Breast epithelium (tissue), 4 donors: ENCODE data around the gene SAMM50. TPM values are rescaled to one million over a fixed set of nuclear protein-coding genes. Genes with fewer than 3 reads are reported as not detected.

Experiments
- DNase-seq, 2 donors: peaks; one replicate each; pipeline ENCODE4 v3.0.0-alpha.2; 2019; ENCODE audit warnings: low spot score in 2 of 2
- H3K27ac ChIP-seq, 2 donors: fragments of 200-600 bp; sonication (generic) in 1 of 2; one replicate each; pipeline ENCODE4 v1.5.1; 2016 to 2019; ENCODE audit warnings: mild to moderate bottlenecking in 1 of 2
- H3K27me3 ChIP-seq, 2 donors: fragments of 200-600 bp; sonication (generic) in 1 of 2; one replicate each; pipeline versions ENCODE4 v1.5.1 to v1.6.0; 2017 to 2019; ENCODE audit warnings: control low read depth in 1 of 2, mild to moderate bottlenecking in 1 of 2
- H3K36me3 ChIP-seq: fragments of 200-600 bp; one replicate; pipeline ENCODE4 v1.5.1; 2019
- H3K4me1 ChIP-seq, 2 donors: fragments of 200-600 bp; sonication (generic); one replicate each; pipeline ENCODE4 v1.5.1; 2016 to 2019; ENCODE audit warnings: control low read depth in 1 of 2
- H3K4me3 ChIP-seq, 3 donors: fragments of 200-600 bp; sonication (generic); 1 replicate in 2 of 3; 2 replicates in 1 of 3; pipeline ENCODE4 v1.5.1; 2016 to 2019; ENCODE audit warnings: mild to moderate bottlenecking in 3 of 3, moderate library complexity in 2 of 3
- H3K9me3 ChIP-seq, 2 donors: fragments of 200-600 bp; sonication (generic) in 1 of 2; one replicate each; pipeline ENCODE4 v1.5.1; 2016 to 2019; ENCODE audit warnings: control low read depth in 1 of 2
- CTCF ChIP-seq, 3 donors: fragments of 450-650 bp; IDR thresholded peaks; one replicate each; pipeline ENCODE4 v1.5.1; 2016 to 2017; ENCODE audit warnings: antibody characterized with exemption in 3 of 3, mild to moderate bottlenecking in 3 of 3, moderate library complexity in 3 of 3
- POLR2A ChIP-seq: fragments of 450-650 bp; IDR thresholded peaks from one replicate; pipeline ENCODE4 v1.6.1; 2016; ENCODE audit warnings: antibody characterized with exemption, mild to moderate bottlenecking, moderate library complexity
- POLR2AphosphoS5 ChIP-seq, 3 donors: sonication (generic); formaldehyde crosslinking; IDR thresholded peaks; one replicate each; pipeline ENCODE4 v1.6.1; 2017; ENCODE audit warnings: antibody characterized with exemption in 3 of 3
- intact Hi-C: fragments of 100-400 bp; cut with DNase I; formaldehyde crosslinking; loops from one replicate; pipeline ENCODE4 v1.15.1; 2023; ENCODE audit warnings: low total_unique reads
- total RNA-seq, 3 donors: library from RNA; depleted of rRNA; stranded (reverse); fragments of >200 nt; gene quantifications; one replicate each; pipeline ENCODE4 v1.1.0, GENCODE V29; 2016

SAMM50 gene
- total RNA-seq, 3 donors from 2014 or later, result 36.1 to 40.6 (median 36.4) TPM

- H3K4me3 ChIP-seq, result no peak overlapping the region
- no peak for DNase-seq
- no peaks in the 10 kb centered on the region for H3K27me3 ChIP-seq
- H3K4me1 ChIP-seq, result no peaks in the 10 kb centered on the region
- H3K9me3 ChIP-seq, result no peaks in the 10 kb centered on the region
- TF ChIP-seq POLR2A (no peak), POLR2AphosphoS5 (IDR thresholded peaks at IDR 0.05) (no peak), CTCF (IDR thresholded peaks at IDR 0.05) (no peak)
- intact Hi-C loops, result no loop called here
- H3K27ac ChIP-seq, result peak overlapping the region in 1 of 2 donors; percentile 43
- no peaks in the 10 kb centered on the region for H3K36me3 ChIP-seq
Observed at GRCh38 chr22:44030051-44030701, 74.9 kb downstream of the SAMM50 start.

- Histone ChIP-seq H3K36me3 (no peaks in the 10 kb centered on the region), H3K4me1 (no peaks in the 10 kb centered on the region), H3K27ac (peak overlapping the region in 1 of 2 donors; percentile 43), H3K27me3 (no peaks in the 10 kb centered on the region), H3K4me3 (no peak overlapping the region), H3K9me3 (no peaks in the 10 kb centered on the region)
- no peak for DNase-seq
- no peak for TF ChIP-seq CTCF (IDR thresholded peaks at IDR 0.05)
- no peak for TF ChIP-seq POLR2AphosphoS5 (IDR thresholded peaks at IDR 0.05)
- no peak for TF ChIP-seq POLR2A
- intact Hi-C loops, result no loop called here
Observed at GRCh38 chr22:44030702-44031082, 75.5 kb downstream of the SAMM50 start.

GRCh38 chr22:44031158-44031952, 76.1 kb downstream of the SAMM50 start:
- Histone ChIP-seq H3K9me3 (no peaks in the 10 kb centered on the region), H3K36me3 (no peaks in the 10 kb centered on the region), H3K4me1 (no peaks in the 10 kb centered on the region), H3K4me3 (no peak overlapping the region), H3K27ac (peak overlapping the region in 1 of 2 donors; percentile 43), H3K27me3 (no peaks in the 10 kb centered on the region)
- DNase-seq, result no peak
- intact Hi-C loops, result no loop called here
- TF ChIP-seq POLR2A (no peak), CTCF (IDR thresholded peaks at IDR 0.05) (no peak), POLR2AphosphoS5 (IDR thresholded peaks at IDR 0.05) (no peak)

GRCh38 chr22:44032126-44032730, 77.0 kb downstream of the SAMM50 start:
- H3K27me3 ChIP-seq, result no peaks in the 10 kb centered on the region
- no peak overlapping the region for H3K4me3 ChIP-seq
- H3K27ac ChIP-seq, result no peak overlapping the region
- no peak for TF ChIP-seq POLR2AphosphoS5 (IDR thresholded peaks at IDR 0.05)
- no peak for TF ChIP-seq POLR2A
- no peak for TF ChIP-seq CTCF (IDR thresholded peaks at IDR 0.05)
- no peak for DNase-seq
- H3K9me3 ChIP-seq, result no peaks in the 10 kb centered on the region
- no peaks in the 10 kb centered on the region for H3K4me1 ChIP-seq
- H3K36me3 ChIP-seq, result no peaks in the 10 kb centered on the region
- intact Hi-C loops, result no loop called here

- no peaks in the 10 kb centered on the region for H3K4me1 ChIP-seq
- H3K27me3 ChIP-seq, result no peaks in the 10 kb centered on the region
- no peaks in the 10 kb centered on the region for H3K36me3 ChIP-seq
- H3K9me3 ChIP-seq, result no peaks in the 10 kb centered on the region
- H3K4me3 ChIP-seq, result no peak overlapping the region
- no peak for DNase-seq
- intact Hi-C loops, result no loop called here
- TF ChIP-seq POLR2AphosphoS5 (IDR thresholded peaks at IDR 0.05) (no peak), CTCF (IDR thresholded peaks at IDR 0.05) (no peak), POLR2A (no peak)
- H3K27ac ChIP-seq, result no peak overlapping the region
Observed at GRCh38 chr22:44033287-44033686, 78.0 kb downstream of the SAMM50 start.
